Activated naive CD4-positive, alpha-beta T cell treated with anti-CD3 and anti-CD28 coated beads, Interleukin-2, amount 50 U/mL, for 72 hours (primary cell): Measurements from ENCODE around the gene TFDP1. TPM values are rescaled to one million over a fixed set of nuclear protein-coding genes. Genes with fewer than 3 reads are reported as not detected.

ENCODE experiments used
- ATAC-seq, 2 donors: fragments of 150-1000 bp; cut with Tn5 transposase; 2 replicates each; pipeline ENCODE4 v1.10.0; 2021; ENCODE audit warnings: mild to moderate bottlenecking in 2 of 2, moderate library complexity in 2 of 2
- DNase-seq, 2 donors: peaks; one replicate each; pipeline ENCODE4 v3.0.0; 2021 to 2022; ENCODE audit warnings: low spot score in 2 of 2
- H3K27ac Mint-ChIP-seq, 2 donors: one replicate each; pipeline ENCODE4 v1.8.0; 2022; ENCODE audit warnings: mild to moderate bottlenecking in 2 of 2, mixed read lengths in 2 of 2
- H3K36me3 Mint-ChIP-seq, 2 donors: one replicate each; pipeline ENCODE4 v1.8.0; 2022; ENCODE audit warnings: mixed read lengths in 2 of 2
- H3K9me3 Mint-ChIP-seq, 2 donors: one replicate each; pipeline ENCODE4 v1.8.0; 2022; ENCODE audit warnings: mixed read lengths in 2 of 2
- total RNA-seq, 2 donors: library from RNA; stranded (reverse); gene quantifications; one replicate each; pipeline ENCODE4 v1.2.3, GENCODE V29; 2022

TFDP1 gene
- total RNA-seq, 2 donors from 2014 or later: 95.1 to 173 TPM

DNA sequence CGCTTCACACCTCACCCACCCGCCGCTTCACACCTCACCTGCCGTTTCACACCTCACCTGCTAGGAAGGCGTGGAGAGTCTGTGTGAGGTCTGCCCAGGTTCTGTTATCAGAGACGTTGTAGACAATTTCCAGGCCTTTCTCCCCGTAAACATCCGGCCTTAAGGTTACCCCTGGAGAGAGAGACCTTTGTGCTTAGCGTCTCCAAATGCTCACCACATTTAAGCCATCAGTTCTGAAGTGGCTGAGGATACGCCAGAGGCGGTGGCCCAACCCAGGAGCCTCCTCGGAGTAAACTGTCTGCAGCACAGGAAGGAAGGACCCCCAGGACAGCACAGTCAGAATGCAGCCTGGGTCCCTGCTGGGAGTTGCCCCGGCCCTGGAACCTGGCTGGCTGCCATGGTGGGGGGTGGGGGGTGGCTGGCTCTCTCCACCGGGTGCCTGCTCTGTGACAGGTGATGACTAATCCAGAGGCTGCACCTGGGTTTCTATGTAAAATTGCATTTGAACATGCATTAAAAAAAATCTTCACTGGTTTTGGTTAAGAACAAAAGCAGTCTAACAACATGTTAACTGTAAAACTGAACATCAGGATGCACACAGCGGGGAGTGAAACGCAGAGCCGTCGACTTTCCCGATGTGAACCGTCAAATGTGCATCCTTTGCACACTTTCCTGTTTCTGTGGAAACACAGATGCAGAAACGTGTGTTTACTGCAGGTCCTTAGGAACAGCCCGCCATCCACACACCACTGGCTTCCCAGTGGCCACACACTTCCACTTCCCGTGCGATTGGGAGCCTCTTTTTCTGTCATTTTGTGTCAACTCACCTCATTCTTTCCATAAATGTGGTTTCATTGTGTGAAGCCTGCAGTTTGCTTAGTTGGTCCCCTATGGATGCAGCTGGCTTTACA, 69.0 kb downstream of the TFDP1 start:
- peak in 1 of 2 donors; percentile 28 for DNase-seq
- peak in 1 of 2 donors; percentile 39 for ATAC-seq
- Mint-ChIP-seq H3K36me3 (no peaks in the 10 kb centered on the region), H3K9me3 (no peaks in the 10 kb centered on the region), H3K27ac (no peak overlapping the region)

GRCh38 chr13:113654175-113654560, 69.6 kb downstream of the TFDP1 start:
- ATAC-seq (no peak), DNase-seq (peak in 1 of 2 donors; percentile 13)
- Mint-ChIP-seq H3K9me3 (no peaks in the 10 kb centered on the region), H3K36me3 (no peaks in the 10 kb centered on the region), H3K27ac (no peak overlapping the region)

- no peaks in the 10 kb centered on the region for H3K36me3 Mint-ChIP-seq
- DNase-seq (peak in 1 of 2 donors; percentile 53), ATAC-seq (no peak)
- H3K9me3 Mint-ChIP-seq: no peaks in the 10 kb centered on the region
- no peak overlapping the region for H3K27ac Mint-ChIP-seq
These were observed 70.2 kb downstream of the TFDP1 start for GRCh38 chr13:113654591-113655345.

GRCh38 chr13:113655346-113656002, 70.9 kb downstream of the TFDP1 start:
- Mint-ChIP-seq H3K9me3 (no peaks in the 10 kb centered on the region), H3K36me3 (no peaks in the 10 kb centered on the region), H3K27ac (no peak overlapping the region)
- DNase-seq (peak in 1 of 2 donors; percentile 28), ATAC-seq (no peak)

DNA sequence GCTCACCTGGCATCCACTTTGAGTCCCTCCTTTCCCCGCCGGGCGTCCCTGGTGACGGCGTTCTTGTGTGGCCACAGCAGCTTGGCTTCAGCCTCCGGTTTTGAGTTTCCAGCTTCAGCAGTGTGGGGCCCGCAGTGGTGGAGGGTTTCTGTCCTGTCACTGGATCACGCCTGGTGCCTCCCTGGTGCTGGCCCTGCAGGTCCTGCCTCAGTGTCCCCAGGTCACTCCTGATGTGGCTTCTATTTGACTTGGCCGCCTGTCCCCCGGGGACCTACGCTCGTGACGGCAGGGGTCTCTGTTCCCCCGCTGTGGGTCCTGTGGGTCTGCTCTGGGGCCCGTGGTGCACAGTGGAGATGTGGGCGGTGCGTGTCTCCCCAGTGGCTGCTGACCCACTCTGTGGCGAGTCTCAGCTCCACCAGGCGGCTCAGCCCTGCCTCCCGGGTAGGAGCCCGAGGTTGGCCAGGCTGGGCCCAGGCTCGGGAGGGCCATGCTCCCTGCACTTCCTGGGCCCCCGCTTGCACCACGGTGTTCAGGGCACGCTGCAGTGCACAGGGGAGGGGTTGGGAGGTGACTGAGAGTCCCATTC, 71.5 kb downstream of the TFDP1 start:
- no peak for ATAC-seq
- peaks cover 0 to 6% of the 10 kb centered on the region in 2 donors for H3K36me3 Mint-ChIP-seq
- DNase-seq: peak in 1 of 2 donors; percentile 47
- H3K27ac Mint-ChIP-seq: no peak overlapping the region
- peaks cover 6% of the 10 kb centered on the region in 2 donors for H3K9me3 Mint-ChIP-seq

GRCh38 chr13:113656831-113657671, 72.5 kb downstream of the TFDP1 start:
- Mint-ChIP-seq H3K9me3 (peaks cover 10% of the 10 kb centered on the region in 2 donors), H3K36me3 (peaks cover 0 to 8% of the 10 kb centered on the region in 2 donors), H3K27ac (no peak overlapping the region)
- DNase-seq (peak in 1 of 2 donors; percentile 47), ATAC-seq (no peak)

DNA sequence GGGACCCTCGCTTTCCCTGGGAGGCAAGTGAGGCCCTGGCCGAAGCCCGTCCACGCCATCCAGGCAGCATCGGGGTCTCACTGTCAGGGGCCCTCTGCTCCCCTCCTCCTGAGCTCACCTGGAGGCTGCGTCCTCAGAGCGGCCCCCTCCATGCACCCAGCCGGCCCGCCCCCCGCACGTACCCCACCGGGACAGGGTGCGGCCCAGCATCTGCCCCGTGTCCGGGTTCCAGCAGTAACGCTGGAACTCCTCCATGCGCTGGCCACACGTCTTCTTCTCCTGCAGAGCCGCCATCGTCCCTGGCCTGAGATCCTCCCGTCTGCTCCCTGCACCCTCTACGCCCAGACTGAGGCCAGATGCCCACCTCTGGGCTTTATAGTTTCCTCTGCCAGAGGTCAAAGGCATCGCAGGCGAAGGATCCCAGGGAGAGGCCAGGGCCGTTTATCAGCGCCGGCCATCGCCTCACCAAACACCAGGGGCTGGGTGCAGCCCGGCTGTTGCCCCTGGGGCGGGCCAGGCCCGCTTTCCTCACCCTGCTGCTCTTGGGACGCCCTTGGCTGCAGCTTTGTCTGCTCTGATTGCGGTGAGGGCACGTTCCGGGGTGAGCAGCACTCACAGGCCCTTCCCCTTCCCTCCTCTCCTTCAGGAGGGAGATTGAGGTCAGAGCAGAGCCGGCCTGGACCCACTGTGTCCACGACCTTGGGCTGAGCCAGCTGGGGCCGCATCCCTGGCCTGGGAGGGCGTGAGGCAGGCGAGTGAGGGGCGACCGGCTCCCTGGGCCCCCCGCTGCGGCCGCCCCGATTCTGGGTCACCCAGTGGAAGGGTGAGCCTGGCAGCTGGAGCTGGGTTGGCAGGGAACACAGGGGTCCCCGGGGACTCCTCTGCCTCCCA, 73.5 kb downstream of the TFDP1 start, which contains the start of gene ATP4B:
Gene ATP4B, minus strand, starts transcription at position 348 of the 891 bp plus-strand sequence. Its CDS starts 54 bp downstream, at position 294.
- Mint-ChIP-seq H3K27ac (peak within 1 kb of the TSS in 1 of 2 donors; percentile 50), H3K9me3 (peaks cover 10% of the 10 kb centered on the region in 2 donors), H3K36me3 (peaks cover 0 to 8% of the 10 kb centered on the region in 2 donors)
- ATAC-seq (peak in 1 of 2 donors; percentile 14), DNase-seq (peak in 1 of 2 donors; percentile 46)

DNA sequence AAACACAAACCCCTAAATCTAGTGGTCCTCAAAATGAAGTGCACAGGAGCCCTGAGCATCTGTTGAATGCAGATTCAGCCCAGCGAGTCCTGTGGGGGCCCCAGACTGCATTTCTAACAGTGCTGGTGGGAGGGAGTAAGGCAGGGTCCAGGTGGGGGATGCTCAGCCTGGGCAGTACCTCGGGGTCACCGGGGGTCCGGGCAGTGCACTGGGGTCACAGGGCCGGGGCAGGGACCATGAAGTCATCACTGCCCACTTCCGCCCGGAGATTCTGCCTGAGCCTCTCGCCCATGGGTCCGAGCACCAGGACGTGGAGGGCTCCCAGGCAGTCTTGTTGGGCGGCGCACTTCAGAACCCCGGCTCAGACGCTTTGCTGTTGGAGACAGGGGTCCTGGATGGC, 74.3 kb downstream of the TFDP1 start:
- peak in 1 of 2 donors; percentile 45 for DNase-seq
- H3K9me3 Mint-ChIP-seq: peaks cover 10% of the 10 kb centered on the region in 2 donors
- H3K27ac Mint-ChIP-seq: no peak overlapping the region
- H3K36me3 Mint-ChIP-seq: peaks cover 0 to 8% of the 10 kb centered on the region in 2 donors
- ATAC-seq: no peak

DNA sequence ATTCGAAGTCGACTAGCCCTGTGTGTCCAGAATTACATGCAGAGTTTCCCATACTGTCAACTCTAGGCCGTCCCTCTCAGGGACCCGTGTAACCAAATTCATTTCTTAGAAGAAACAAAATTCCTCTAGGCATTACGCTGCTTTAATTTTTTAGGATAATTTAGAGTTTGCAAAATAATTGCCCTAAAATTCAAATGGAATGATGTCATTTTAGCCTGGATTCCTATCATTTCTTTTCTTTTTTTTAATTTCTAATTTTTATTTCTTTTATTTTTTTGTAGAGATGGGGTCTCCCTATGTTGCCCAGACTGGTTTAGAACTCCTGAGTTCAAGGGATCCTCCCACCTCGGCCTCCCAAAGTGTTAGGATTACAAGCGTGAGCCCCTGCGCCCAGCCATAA, 74.8 kb downstream of the TFDP1 start:
- ATAC-seq: no peak
- Mint-ChIP-seq H3K9me3 (peaks cover 10% of the 10 kb centered on the region in 2 donors), H3K27ac (no peak overlapping the region), H3K36me3 (peaks cover 0 to 8% of the 10 kb centered on the region in 2 donors)
- DNase-seq: no peak

DNA sequence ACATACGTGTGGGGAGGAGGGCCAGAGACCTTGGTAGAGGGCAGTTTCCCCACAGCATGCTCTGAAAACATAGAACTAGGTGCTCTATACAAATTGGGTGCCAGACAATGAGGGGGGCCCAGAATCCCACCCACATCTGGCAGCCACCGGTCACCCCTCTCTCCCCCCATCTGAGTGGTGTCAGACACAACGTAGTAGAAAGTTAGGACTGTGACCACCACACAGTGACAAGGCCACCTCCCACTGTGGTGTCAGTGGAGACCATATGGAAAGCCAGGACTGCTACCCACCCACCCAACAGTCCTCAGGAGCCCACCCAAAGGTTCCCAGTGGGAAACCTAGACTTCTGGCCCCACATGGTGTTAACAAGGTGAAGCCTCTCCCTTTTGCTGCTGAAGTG, 75.5 kb downstream of the TFDP1 start:
- DNase-seq (peak in 1 of 2 donors; percentile 13), ATAC-seq (no peak)
- H3K27ac Mint-ChIP-seq: no peak overlapping the region
- peaks cover 0 to 8% of the 10 kb centered on the region in 2 donors for H3K36me3 Mint-ChIP-seq
- H3K9me3 Mint-ChIP-seq: peaks cover 10% of the 10 kb centered on the region in 2 donors

DNA sequence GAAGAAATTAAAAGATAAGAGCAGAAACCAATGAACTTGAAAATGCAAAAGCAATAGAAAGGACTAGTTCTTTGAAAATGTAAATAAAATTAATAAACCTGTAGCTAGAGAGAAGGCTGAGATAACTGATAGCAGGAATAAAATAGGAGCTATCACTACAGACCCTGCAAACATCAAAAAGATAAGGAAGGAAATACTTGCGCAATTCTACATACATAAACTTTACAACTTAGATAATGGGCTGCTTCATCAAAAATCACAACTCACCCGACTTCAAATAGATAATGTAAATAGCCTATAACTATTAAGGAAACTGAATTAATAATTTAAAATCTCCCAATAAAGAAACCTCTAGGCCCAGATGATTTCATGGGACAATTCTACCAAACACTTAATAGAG, 77.0 kb downstream of the TFDP1 start:
- ATAC-seq: no peak
- Mint-ChIP-seq H3K27ac (no peak overlapping the region), H3K9me3 (peaks cover 10% of the 10 kb centered on the region in 2 donors)

DNA sequence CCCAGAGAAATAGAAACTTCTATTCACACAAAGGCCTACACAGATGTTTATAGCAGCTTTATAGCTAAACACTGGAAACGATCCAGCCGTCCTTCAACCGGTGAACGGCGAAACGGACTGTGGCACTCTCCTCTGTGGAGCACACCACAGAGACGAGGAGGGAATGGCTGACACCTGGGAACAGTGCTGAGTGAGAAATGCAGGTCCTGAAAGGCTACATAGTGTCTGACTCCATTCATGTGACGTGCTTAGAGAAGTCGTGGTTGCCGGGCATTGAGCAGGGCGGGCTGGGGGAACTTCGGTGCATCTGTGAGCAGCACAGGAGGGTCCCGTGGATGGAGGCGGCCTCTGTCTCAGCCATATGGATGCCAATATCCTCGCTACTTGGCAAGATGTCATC, 79.4 kb downstream of the TFDP1 start:
- peaks cover 0 to 8% of the 10 kb centered on the region in 2 donors for H3K36me3 Mint-ChIP-seq
- peaks cover 10% of the 10 kb centered on the region in 2 donors for H3K9me3 Mint-ChIP-seq
- DNase-seq (peak in 1 of 2 donors; percentile 39), ATAC-seq (no peak)
- H3K27ac Mint-ChIP-seq: no peak overlapping the region

More for the DNA sequence above, 77.0 kb downstream of the TFDP1 start:
- peaks cover 0 to 8% of the 10 kb centered on the region in 2 donors for H3K36me3 Mint-ChIP-seq
- DNase-seq: no peak

- Mint-ChIP-seq H3K27ac (no peak overlapping the region), H3K36me3 (peaks cover 0 to 8% of the 10 kb centered on the region in 2 donors), H3K9me3 (peaks cover 10% of the 10 kb centered on the region in 2 donors)
- ATAC-seq (peak; percentile 18 to 43), DNase-seq (peak in 1 of 2 donors; percentile 46)
These were observed 80.4 kb downstream of the TFDP1 start for GRCh38 chr13:113664751-113665596.
